Frontal cortex (tissue), 4 donors: Measurements from ENCODE around the gene PLAC1. TPM values are rescaled to one million over a fixed set of nuclear protein-coding genes. Genes with fewer than 3 reads are reported as not detected.

ENCODE experiments used
- DNase-seq, 2 donors: peaks; one replicate each; pipeline ENCODE4 v3.0.0; 2012; ENCODE audit warnings: low spot score in 2 of 2
- FAIRE-seq: peaks from 2 replicates; lab custom pipeline; 2012; peaks lifted over from hg19 to GRCh38; lab: Jason Lieb, UNC
- total RNA-seq: library from RNA; depleted of rRNA; stranded (reverse); fragments of >200 nt; gene quantifications from one replicate; pipeline ENCODE4 v1.2.3, GENCODE V29; 2014
- donor health status: control.
- donor health status: control.
- donor health status: control.

Gene PLAC1
- total RNA-seq, 1 donor from 2014 or later: not detected

DNA sequence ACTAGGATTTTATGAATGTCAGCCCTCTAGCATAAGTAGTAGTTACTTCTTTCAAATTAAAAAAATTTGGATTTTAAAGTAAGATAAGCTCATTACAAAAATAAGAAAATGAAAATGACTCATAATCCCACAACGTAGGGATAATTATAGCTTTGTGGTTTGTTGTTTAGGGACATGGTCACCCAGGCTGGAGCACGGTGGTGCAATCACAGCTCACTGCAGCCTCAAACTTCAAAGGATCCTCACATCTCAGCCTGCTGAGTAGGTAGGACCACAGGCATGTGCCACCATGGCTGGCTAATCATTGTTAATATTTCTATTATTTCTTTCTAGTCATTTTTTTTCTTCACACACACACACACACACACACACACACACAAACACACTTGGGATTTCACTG, 57.6 kb downstream of the PLAC1 start:
- FAIRE-seq (no peak), DNase-seq (no peak)

DNA sequence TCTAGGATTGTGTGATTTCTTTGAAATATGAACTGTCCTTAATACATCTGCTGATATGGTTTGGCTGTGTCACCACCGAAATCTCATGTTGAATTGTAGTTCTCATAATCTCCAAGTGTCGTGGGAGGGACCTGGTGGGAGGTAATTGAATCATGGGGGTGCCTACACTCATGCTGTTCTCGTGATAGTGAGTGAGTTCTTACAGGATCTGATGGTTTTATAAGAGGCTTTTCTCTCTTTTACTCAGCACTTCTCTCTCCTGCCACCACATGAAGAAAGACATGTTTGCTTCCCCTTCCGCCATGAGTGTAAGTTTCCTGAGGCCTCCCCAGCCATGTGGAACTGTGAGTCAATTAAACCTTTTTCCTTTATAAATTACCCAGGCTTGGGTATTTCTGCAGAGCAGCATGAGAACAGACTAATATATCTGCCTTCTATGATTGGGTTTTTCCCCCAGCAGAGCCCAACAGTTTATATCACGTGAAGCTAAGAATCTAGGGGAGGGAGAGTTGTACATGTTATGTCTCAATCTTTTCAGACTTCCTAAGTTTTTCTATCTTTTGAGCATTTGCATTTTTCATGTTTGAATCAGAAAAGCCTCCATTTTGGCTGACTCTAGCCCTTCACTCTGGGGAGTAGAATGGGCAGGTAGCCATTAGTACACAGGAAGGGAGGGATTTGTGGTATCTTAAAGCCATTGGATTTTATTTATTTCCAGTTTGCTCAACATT, 58.9 kb downstream of the PLAC1 start:
- no peak for FAIRE-seq
- no peak for DNase-seq

DNA sequence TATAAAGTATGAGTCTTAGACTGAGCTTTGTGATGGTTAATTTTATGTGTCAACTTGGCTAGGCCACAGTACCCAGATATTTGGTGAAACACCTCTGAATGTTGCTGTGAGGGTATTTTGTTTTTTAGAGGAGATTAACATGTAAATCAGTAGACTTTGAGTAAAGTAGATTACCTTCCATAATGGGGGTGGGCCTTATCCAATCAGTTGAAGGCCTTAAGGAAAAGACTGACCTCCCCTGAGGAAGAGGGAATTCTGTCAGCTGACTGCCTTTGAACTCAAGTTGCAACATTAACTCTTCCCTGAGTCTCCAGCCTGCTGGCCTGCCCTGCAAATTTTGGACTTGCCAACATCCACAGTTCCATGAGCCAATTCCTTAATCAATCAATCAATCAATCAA, 66.0 kb downstream of the PLAC1 start:
- no peak for DNase-seq
- no peak for FAIRE-seq

DNA sequence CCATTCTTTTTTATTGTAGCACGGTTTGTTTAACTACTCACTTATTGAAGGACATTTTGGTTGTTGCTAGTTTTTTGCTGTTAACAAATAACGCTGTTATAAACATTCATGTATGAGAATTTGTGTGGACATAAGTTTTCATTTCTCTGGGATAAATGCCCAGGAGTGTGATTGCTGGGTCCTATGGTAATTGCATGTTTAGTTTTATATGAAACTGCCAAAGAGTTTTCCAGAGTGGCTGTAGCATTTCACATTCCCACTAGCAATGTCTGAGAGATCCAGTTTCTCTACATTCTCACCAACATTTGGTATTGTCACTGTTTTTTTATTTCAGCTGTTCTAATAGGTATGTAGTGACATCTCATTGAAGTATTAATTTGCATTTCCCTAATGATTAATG, 66.8 kb downstream of the PLAC1 start:
- no peak for FAIRE-seq

DNA sequence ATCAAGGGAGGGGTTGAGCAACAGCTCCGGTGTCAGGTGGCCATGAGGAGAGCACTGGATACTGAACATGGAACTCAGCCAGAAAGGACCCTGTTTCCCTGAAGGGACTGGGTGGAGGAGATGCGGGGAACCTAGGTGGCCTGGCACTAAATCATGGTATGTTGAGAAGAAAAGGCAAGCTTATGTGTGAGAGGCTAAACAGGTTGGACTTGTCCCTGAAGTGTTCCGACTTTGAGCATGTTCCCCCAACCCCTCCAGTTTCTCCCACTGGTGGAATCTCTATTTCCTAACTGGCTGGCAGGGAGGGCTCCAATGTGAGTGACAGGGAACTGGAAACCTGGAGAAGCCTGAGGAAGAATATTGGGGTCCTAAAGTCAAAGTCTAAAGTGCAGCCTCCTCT, 69.5 kb downstream of the PLAC1 start:
- FAIRE-seq (no peak), DNase-seq (no peak)

More for the DNA sequence above, 66.8 kb downstream of the PLAC1 start:
- no peak for DNase-seq

DNA sequence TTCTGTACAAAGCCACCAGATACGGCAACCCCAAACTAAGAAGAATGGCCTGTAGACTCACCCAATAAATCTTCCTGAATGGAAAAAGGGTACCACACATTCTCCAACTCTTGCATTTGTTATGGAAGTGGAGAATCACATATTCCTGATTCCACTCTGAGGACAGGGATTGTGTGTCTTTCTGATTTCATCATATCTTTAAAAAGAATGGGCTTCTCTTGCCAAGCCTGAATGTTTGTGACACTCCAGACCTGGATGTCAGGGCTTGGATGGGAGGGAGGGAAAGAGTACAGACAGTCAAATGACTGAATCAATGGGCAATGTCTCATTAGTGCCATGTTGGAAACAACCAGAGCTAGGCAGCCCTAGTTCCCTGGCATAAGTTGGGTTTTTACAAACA, 77.4 kb downstream of the PLAC1 start:
- no peak for FAIRE-seq
- no peak for DNase-seq

DNA sequence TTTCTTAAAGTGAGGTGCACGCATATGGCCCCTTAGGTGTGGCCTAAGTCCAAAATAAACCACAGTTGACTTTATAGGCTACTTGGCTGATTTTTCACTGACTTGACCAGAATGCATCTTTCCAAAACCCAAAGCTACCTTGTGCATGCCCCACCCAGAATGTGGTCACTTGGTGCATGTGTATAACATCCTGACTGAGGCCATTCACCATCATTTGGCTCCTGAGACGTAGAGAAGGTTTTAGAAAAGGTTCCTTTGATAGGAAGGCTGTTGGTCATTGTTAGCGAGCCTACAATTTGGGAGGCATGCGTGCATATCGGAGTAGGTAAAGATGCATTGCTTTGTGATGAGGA, 84.6 kb downstream of the PLAC1 start:
- DNase-seq (no peak), FAIRE-seq (no peak)

DNA sequence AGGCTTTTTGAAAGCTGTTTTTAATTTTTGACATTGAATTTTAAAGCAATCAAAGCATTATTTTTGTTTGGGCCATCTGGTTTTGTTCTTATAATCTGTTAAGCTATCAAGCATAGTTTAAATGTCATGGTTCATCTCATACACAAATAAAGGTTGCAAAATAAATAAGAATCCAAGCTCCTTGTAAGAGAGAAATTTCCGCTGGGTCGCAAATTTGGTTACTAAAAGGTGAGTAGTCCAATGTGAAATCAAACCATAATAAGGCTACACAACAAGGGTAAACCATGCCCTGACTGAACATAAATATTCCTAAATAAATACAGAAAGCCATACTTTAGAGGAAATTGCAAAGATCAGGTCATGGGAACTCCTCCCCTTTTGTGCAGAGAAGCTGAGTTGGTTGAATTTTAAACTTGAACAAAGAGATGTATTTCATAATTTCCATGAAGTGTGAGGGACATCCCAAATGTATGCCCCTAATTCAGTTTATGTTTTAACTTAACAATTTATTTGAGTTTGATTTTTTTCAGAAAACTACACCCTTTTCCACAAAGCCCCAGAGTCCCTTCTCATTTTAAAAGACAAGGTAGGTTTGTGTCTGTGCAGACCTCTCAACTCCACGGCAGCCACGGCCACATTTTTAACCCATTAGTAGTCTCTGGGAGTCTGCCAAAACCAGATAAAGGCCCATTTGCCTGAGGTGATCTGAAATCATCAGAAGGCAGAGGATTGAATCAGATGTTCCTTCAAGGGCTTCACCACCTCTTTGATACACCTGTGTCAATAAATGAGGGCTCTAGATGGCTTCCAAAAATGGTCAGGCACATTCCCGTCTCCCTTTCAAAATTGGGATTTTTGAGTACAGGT, 85.2 kb downstream of the PLAC1 start:
- DNase-seq: no peak
- FAIRE-seq: no peak

DNA sequence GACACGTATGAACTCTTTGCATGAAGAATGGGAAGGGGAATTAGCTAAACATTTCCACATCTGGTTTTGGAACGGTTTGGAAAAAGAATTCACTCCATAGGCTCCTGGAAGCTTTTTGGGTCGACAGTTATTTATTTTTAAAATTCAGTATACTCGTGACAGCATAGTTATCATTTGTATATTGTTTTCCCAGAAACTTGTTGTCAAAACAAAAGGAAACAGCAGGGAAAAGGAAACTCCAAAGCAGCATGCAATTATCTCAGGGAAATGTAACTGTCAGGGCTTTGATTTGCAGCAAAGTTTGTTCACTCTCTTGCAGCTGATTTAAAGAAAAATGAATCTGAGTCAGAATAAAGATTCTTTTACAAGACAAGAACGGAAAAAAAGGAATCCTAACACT, 86.5 kb downstream of the PLAC1 start:
- FAIRE-seq: no peak
- DNase-seq: no peak

DNA sequence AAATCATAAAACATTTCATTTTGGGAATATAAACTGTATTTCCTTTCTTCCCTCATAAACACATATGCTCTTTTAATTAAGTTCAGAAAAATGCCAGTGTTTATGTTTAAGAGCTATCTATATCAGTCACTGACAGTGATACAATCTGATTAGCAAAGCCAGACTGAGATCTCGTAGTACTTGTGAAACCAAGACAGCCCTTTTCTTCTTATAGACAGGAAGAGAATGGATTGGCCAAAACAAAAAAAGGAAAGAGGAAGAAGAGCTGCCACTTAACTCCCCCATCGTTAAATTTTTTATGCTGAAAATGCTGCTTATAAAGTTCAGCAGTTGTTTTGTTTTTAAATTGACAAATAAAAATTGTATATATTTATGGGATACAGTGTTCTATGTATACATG, 87.4 kb downstream of the PLAC1 start:
- FAIRE-seq (no peak), DNase-seq (no peak)

DNA sequence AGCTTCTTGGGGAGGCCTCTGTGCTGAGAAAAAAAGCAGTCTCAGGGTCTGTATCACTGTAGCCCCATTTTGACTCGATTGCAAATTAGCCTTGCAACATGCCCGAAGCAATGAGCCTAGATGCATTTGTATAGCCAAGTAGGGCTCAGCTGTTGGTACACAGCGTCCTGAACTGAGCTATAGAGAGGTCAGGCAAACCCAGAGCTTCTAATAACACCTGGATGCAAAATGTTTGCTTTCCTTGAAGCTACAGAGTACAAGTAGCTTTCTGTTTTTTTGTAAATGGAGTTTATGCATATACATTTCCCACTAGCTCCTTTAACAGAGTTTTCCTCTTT, 87.8 kb downstream of the PLAC1 start:
- FAIRE-seq (no peak), DNase-seq (no peak)

DNA sequence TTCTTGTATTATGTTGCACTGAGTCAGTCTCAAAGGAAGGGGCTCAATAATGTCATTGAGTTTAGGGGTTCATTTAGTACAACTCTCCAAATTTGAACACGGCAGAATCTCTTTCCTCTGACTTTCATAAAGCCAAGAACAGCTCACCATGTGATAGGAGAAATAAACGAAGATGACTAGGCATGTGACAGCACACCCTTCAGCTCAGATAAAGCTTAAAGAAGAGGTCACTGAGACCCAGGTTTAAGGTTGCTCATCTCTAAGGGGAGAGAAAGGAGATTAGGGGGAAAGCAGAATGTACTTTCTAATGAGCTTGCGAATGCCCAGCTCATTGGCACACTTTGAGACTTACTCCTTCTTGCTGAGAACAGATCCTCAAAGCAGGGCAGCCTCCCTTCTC, 89.0 kb downstream of the PLAC1 start:
- DNase-seq (no peak), FAIRE-seq (no peak)

DNA sequence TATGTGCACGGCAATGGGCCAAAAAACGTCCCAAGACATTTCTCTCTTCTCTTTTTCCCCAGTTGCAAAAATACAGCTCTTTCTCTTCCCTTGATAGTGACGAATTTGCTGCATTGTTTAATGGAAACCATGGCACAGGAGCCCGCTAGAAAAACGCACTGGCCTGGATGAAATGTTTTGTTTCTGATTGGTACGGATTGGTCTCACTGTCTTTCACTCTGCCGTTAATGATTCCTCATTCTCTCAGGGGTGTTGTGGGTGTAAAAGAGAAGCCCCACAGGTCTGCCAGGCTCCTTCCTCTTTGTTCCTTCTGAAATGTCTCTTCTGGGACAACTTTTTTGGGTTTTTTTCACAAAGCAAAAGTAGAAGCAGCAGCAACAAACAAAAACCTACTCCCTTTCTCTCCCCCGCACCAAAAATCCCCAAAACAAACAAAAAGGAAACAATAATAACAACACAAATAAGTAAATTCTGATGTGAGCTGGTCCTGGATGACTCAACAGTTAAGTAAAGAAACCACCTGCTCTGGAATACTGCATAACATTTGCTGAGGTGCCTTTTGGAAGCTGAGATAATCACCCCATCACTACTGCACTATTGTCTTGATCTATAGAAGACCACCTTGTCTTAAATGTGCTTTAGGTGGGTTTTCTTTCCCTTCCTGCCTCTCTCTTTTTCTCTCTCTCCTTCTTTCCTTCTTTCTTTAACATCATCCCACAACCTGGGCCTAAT, 89.8 kb downstream of the PLAC1 start:
- DNase-seq: no peak

DNA sequence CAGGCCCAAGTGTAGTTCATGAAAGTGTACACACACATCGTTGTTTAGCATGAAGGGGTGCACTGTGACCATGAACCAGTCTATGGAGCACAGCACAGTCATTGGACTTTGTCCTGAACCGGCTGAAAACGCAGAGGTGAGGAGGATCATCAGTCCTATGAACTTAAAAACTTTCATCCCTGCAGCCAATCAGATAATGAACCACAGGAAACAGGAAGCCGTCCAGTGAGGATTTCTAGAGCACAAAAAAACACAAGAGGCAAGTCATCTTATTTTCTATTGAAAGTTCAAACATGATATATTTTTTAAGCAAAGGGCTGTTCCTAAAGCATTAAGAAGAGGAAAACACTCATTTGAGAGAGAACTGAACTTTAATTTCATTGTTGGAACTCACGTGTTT, 91.8 kb downstream of the PLAC1 start:
- no peak for DNase-seq
- no peak for FAIRE-seq

More for the DNA sequence above, 89.8 kb downstream of the PLAC1 start:
- no peak for FAIRE-seq

DNA sequence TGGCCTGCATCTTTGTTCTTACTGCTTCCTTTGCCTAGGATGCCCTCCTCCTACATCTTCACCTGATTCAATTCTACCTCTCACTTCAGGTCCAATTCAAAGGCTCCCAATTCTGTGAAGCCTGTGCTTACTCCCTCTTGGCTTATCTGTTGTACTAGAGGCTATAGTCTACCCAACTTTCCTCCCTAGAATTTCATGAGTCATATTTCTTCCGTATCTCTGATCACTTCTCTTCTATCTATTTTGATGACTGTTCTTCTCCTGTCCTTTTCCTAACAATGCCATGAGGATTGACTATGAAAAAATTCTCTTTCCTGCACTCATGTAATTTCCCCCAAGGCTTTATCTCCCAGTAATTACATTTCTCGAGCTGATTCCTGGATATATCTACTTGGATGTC, 96.3 kb downstream of the PLAC1 start:
- no peak for FAIRE-seq

DNA sequence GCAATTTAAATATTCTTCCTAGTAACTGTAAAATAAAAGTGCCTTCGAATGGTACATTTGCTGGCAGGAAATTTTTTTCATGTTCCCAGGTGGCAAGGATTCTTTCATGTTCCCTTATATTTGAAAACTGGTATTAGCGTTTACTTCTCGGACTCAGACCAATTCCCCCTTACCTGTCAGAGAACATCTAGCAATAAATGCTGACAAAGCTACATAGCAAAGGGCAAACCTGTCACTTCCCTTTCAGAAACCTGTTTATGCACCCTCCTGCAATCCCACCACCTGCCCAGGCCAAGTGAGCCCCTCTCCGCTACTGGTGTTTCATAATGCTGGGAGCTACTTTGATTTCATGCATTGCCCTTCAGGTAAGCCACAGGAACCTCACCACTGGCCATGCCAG, 100.1 kb downstream of the PLAC1 start:
- FAIRE-seq: no peak
- DNase-seq: no peak

More for the DNA sequence above, 96.3 kb downstream of the PLAC1 start:
- DNase-seq: no peak

DNA sequence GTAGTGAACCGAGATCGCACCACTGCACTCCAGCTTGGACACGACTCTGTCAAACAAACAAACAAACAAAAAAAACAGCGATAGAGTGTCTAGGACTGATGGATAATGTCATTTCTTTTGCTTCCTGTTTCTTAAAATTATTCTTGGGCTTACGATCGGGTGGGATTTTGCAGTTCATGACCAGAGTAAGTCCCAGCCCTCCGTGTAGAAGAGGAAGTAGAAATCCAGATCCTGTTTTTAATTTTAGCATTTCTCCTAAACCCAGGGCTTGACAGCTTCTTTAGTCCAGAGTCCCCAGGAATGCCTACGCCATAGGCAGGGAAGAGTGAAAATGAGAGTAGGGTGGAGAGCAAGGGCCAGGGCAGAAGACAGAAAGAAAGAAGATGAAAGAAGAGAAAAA, 104.0 kb downstream of the PLAC1 start:
- DNase-seq: no peak
- FAIRE-seq: no peak

DNA sequence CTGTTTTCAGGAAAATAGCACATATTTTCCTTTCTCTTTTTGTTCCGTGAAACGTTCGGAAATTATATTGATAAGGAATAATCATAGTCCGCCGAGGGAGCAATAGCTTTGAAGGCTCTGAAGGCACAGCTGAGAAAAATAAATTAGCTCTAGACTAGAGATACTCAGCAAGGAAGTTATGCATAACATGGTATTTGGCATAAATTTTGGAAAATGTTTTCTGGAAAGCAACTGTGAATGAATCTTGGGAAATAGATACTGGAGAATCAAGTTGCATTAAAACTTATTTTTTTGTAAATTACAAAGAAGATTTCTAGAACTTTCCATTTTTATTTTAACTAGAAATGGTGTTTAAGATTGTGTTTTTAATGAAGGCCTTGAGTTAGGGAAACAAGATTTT, 105.9 kb downstream of the PLAC1 start:
- FAIRE-seq (no peak), DNase-seq (no peak)

DNA sequence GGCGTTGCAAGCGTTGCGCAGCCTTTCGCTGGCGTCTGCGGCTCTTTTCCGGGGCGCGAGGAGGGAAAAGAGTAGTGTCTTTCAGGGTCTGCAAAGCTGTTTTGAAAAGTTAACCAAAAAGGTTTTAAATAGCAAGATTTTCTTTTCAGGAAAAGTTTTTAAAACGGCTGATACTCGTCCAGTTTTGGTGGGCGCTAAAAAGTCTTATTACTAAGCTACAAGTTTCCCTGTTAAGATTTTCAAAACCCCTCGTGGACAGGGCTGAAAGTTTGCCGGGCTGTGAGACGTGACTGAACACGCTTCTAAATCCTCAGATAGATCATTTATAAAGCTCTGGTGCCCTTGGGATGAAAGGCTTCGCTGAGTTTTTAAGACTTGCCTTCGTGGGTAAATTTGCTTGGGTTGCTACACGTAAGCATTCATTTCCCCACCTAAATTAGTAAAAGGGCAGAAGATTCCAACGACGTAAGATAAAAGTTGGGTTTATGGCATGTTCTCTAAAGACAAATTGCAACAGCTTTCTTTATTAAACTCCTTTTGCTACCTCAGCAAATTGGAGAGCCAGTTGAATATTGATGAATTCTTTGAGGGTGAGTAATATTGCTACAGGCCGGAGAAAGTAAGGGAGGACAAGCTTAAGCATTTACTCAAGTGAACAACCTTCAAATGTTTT, 106.8 kb downstream of the PLAC1 start:
- no peak for DNase-seq
- no peak for FAIRE-seq
